Liver (tissue), 9 donors: ENCODE measurements around the gene SNN. TPM values are rescaled to one million over a fixed set of nuclear protein-coding genes. Genes with fewer than 3 reads are reported as not detected.

ENCODE experiments used
- DNase-seq: peaks from one replicate; pipeline ENCODE4 v3.0.0-alpha.2; 2017; ENCODE audit warnings: low spot score
- H3K27ac ChIP-seq, 2 donors: one replicate each; pipeline ENCODE4 v1.7.0; 2013; ENCODE audit warnings: inconsistent platforms in 2 of 2, low read length in 2 of 2, control low read depth in 1 of 2, low read depth in 1 of 2, mild to moderate bottlenecking in 1 of 2
- H3K27me3 ChIP-seq, 4 donors: one replicate each; pipeline versions ENCODE4 v1.6.1 to v1.7.0; 2013; ENCODE audit warnings: low read length in 3 of 4, inconsistent platforms in 1 of 4, mild to moderate bottlenecking in 1 of 4, moderate library complexity in 1 of 4; ENCODE audit not compliant: control insufficient read depth in 4 of 4, insufficient read depth in 4 of 4
- H3K36me3 ChIP-seq, 4 donors: one replicate each; pipeline versions ENCODE4 v1.6.1 to v1.7.0; 2013; ENCODE audit warnings: low read length in 3 of 4, mild to moderate bottlenecking in 3 of 4, low read depth in 1 of 4, moderate library complexity in 1 of 4; ENCODE audit not compliant: control insufficient read depth in 4 of 4, insufficient read depth in 3 of 4
- H3K4me1 ChIP-seq, 4 donors: one replicate each; pipeline versions ENCODE4 v1.6.1 to v1.7.0; 2013; ENCODE audit warnings: low read length in 3 of 4, mild to moderate bottlenecking in 3 of 4, moderate library complexity in 1 of 4; ENCODE audit not compliant: control insufficient read depth in 4 of 4, insufficient read depth in 4 of 4
- H3K4me3 ChIP-seq, 3 donors: one replicate each; pipeline versions ENCODE4 v1.6.1 to v1.7.0; 2013; ENCODE audit warnings: low read length in 3 of 3, control low read depth in 1 of 3, low read depth in 1 of 3, mild to moderate bottlenecking in 1 of 3
- H3K9ac ChIP-seq, 2 donors: one replicate each; pipeline ENCODE4 v1.7.0; 2013; ENCODE audit warnings: low read length in 2 of 2, mild to moderate bottlenecking in 2 of 2, moderate library complexity in 2 of 2, control low read depth in 1 of 2, low read depth in 1 of 2
- H3K9me3 ChIP-seq, 4 donors: one replicate each; pipeline versions ENCODE4 v1.6.1 to v1.7.0; 2013; ENCODE audit warnings: low read length in 3 of 4; ENCODE audit not compliant: control insufficient read depth in 4 of 4
- ATF3 ChIP-seq: IDR thresholded peaks from 2 replicates; pipeline ENCODE4 v1.6.1; 2016; ENCODE audit warnings: antibody characterized with exemption
- CTCF ChIP-seq: fragments of 150-350 bp; IDR thresholded peaks from 2 replicates; pipeline ENCODE4 v1.5.1; 2017; ENCODE audit warnings: improper control_type of control experiment, low read depth, low read length; ENCODE audit not compliant: missing input control
- FOXA1 ChIP-seq: IDR thresholded peaks from 2 replicates; pipeline ENCODE4 v1.6.1; 2016; ENCODE audit warnings: antibody characterized with exemption
- FOXA2 ChIP-seq: IDR thresholded peaks from 2 replicates; pipeline ENCODE4 v1.6.1; 2016; ENCODE audit warnings: antibody characterized with exemption
- GABPA ChIP-seq, 2 donors: IDR thresholded peaks in 1 of 2; conservative IDR thresholded peaks in 1 of 2; 2 replicates each; pipeline ENCODE4 v1.6.1; 2016; ENCODE audit warnings: antibody characterized with exemption in 2 of 2, mild to moderate bottlenecking in 1 of 2, moderate library complexity in 1 of 2
- HNF4A ChIP-seq, 2 donors: conservative IDR thresholded peaks; 2 replicates each; pipeline ENCODE4 v1.6.1; 2016; ENCODE audit warnings: antibody characterized with exemption in 2 of 2, mild to moderate bottlenecking in 2 of 2
- HNF4G ChIP-seq: IDR thresholded peaks from 2 replicates; pipeline ENCODE4 v1.6.1; 2016; ENCODE audit warnings: antibody characterized with exemption
- JUND ChIP-seq, 2 donors: IDR thresholded peaks; 2 replicates each; pipeline ENCODE4 v1.6.1; 2016; ENCODE audit warnings: antibody characterized with exemption in 2 of 2
- NR2F2 ChIP-seq: IDR thresholded peaks from 2 replicates; pipeline ENCODE4 v1.6.1; 2016; ENCODE audit warnings: antibody characterized with exemption
- RAD21 ChIP-seq, 2 donors: IDR thresholded peaks; 2 replicates each; pipeline ENCODE4 v1.6.1; 2016; ENCODE audit warnings: antibody characterized with exemption in 2 of 2, mild to moderate bottlenecking in 2 of 2
- REST ChIP-seq: IDR thresholded peaks from 2 replicates; pipeline ENCODE4 v1.6.1; 2016; ENCODE audit warnings: antibody characterized with exemption, mild to moderate bottlenecking
- RXRA ChIP-seq, 2 donors: IDR thresholded peaks; 2 replicates each; pipeline ENCODE4 v1.6.1; 2017 to 2018; ENCODE audit warnings: antibody characterized with exemption in 2 of 2, mild to moderate bottlenecking in 1 of 2
- SP1 ChIP-seq: IDR thresholded peaks from 2 replicates; pipeline ENCODE4 v1.6.1; 2018; ENCODE audit warnings: antibody characterized with exemption, mild to moderate bottlenecking
- TAF1 ChIP-seq: conservative IDR thresholded peaks from 2 replicates; pipeline ENCODE4 v1.6.1; 2016; ENCODE audit warnings: antibody characterized with exemption, mild to moderate bottlenecking
- YY1 ChIP-seq: IDR thresholded peaks from 2 replicates; pipeline ENCODE4 v1.6.1; 2016; ENCODE audit warnings: antibody characterized with exemption, mild to moderate bottlenecking
- WGBS: extraction: QIAGEN DNeasy Blood & Tissue Kit; methylation state at CpG from one replicate; pipeline ENCODE4 v1.1.7; 2013; 5-methylcytosine and 5-hydroxymethylcytosine counted together
- polyA plus RNA-seq, 2 donors: library from polyadenylated mRNA; stranded (reverse) in 1 of 2; unstranded in 1 of 2; fragments of 200-250 nt in 1 of 2; fragments of >200 nt in 1 of 2; fragmentation: Nextera tagmentation in 1 of 2; extraction: Ambion mirVana in 1 of 2; gene quantifications; one replicate each; pipeline versions ENCODE4 v1.2.1 to v1.2.3, GENCODE V29; 2013 to 2015
- total RNA-seq, 2 donors: library from RNA; depleted of rRNA; stranded (reverse); fragments of >200 nt; gene quantifications; one replicate each; pipeline ENCODE4 v1.2.3, GENCODE V29; 2014
- TF ChIP-seq, protein P1 (sequence below): IDR thresholded peaks from 2 replicates; pipeline ENCODE4 v1.6.1; 2016; ENCODE audit warnings: antibody characterized with exemption
- TF ChIP-seq, protein P2 (sequence below): IDR thresholded peaks from 2 replicates; pipeline ENCODE4 v1.6.1; 2016; ENCODE audit warnings: antibody characterized with exemption
- donor health status: healthy.
- donor health status: healthy.
- donor health status: healthy.
- donor health status: healthy.
- donor health status: healthy.

The SNN gene
- total and polyA plus RNA-seq, 4 donors, result 2.5 to 6.2 (median 5.3) TPM

- Histone ChIP-seq H3K27ac (no peak overlapping the region), H3K9ac (no peak overlapping the region), H3K4me1 (peaks cover 0 to 12% (median 1%) of the 10 kb centered on the region in 4 donors), H3K4me3 (no peak overlapping the region), H3K27me3 (no peaks in the 10 kb centered on the region), H3K36me3 (peaks cover 8 to 31% (median 16%) of the 10 kb centered on the region in 4 donors), H3K9me3 (no peaks in the 10 kb centered on the region)
- 95% methylated on average over 1 of the region's 1 CpG for WGBS
- no peak for DNase-seq
- TF ChIP-seq REST (no peak), GABPA (IDR thresholded peaks at IDR 0.05 in 1 of 2, conservative IDR thresholded peaks at IDR 0.05 in 1 of 2) (no peak), FOXA1 (no peak), RAD21 (IDR thresholded peaks at IDR 0.05) (no peak), NR2F2 (no peak), TAF1 (no peak), ATF3 (no peak), HNF4A (conservative IDR thresholded peaks at IDR 0.05) (no peak), RXRA (IDR thresholded peaks at IDR 0.05) (no peak), JUND (IDR thresholded peaks at IDR 0.05) (no peak), FOXA2 (no peak), HNF4G (no peak)
- TF ChIP-seq, protein P1, sequence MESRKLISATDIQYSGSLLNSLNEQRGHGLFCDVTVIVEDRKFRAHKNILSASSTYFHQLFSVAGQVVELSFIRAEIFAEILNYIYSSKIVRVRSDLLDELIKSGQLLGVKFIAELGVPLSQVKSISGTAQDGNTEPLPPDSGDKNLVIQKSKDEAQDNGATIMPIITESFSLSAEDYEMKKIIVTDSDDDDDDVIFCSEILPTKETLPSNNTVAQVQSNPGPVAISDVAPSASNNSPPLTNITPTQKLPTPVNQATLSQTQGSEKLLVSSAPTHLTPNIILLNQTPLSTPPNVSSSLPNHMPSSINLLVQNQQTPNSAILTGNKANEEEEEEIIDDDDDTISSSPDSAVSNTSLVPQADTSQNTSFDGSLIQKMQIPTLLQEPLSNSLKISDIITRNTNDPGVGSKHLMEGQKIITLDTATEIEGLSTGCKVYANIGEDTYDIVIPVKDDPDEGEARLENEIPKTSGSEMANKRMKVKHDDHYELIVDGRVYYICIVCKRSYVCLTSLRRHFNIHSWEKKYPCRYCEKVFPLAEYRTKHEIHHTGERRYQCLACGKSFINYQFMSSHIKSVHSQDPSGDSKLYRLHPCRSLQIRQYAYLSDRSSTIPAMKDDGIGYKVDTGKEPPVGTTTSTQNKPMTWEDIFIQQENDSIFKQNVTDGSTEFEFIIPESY, result no peak
Measured at GRCh38 chr16:11708421-11708820, 40.2 kb downstream of the SNN start.

DNA sequence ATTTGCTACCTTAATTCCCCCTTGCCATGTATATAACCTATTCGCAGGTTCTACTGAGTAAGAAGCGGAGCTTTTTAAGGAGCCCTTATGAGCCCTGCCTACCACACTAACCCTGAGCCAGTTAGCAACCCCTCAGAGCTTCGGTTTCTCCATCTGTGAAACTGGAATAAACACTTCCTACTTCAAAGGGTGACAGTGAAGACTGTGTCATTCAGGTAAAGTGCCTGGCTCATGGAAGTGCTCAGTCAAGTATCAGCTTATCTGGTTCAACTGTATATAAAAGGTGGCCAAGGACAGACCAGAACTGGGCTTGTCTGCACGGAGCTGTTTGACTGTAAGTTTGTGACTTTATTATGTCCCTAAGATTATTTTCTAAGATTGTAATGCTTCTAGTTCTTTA lies 43.4 kb downstream of the SNN start:
- 98% methylated on average over 4 of the region's 4 CpGs for WGBS
- TF ChIP-seq CTCF (no peak), FOXA1 (no peak), YY1 (no peak), RXRA (IDR thresholded peaks at IDR 0.05) (no peak), TAF1 (no peak), JUND (IDR thresholded peaks at IDR 0.05) (no peak), REST (no peak), NR2F2 (no peak), SP1 (no peak)
- TF ChIP-seq, protein P2, sequence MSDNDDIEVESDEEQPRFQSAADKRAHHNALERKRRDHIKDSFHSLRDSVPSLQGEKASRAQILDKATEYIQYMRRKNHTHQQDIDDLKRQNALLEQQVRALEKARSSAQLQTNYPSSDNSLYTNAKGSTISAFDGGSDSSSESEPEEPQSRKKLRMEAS, result no peak
- H3K27ac ChIP-seq, result no peak overlapping the region
- peaks cover 10 to 33% (median 24%) of the 10 kb centered on the region in 4 donors for H3K36me3 ChIP-seq
- H3K9ac ChIP-seq, result no peak overlapping the region
- DNase-seq, result no peak
- no peaks in the 10 kb centered on the region for H3K9me3 ChIP-seq
- no peak overlapping the region for H3K4me3 ChIP-seq
- H3K4me1 ChIP-seq, result peaks cover 0 to 5% (median 2%) of the 10 kb centered on the region in 4 donors
- H3K27me3 ChIP-seq, result no peaks in the 10 kb centered on the region
